ENCODE data around the gene CGB8.

GRCh38 chr19:49085020-49085867, 36.3 kb upstream of the CGB8 start, which contains the start of gene SNRNP70:
- peak; percentile 86 for TF ChIP-seq POLR2AphosphoS5 (IDR thresholded peaks at IDR 0.05)
- peak in 1 of 4 experiments; percentile 22 for TF ChIP-seq CTCF (IDR thresholded peaks at IDR 0.05)
